ENCODE measurements around the gene CEPT1. TPM values are rescaled to one million over a fixed set of nuclear protein-coding genes. Genes with fewer than 3 reads are reported as not detected.
A peak's percentile ranks its signal among the peaks of the same experiment; 100 is the strongest.

CEPT1 gene
- total RNA-seq, 1 donor from 2014 or later: 127 TPM

DNA sequence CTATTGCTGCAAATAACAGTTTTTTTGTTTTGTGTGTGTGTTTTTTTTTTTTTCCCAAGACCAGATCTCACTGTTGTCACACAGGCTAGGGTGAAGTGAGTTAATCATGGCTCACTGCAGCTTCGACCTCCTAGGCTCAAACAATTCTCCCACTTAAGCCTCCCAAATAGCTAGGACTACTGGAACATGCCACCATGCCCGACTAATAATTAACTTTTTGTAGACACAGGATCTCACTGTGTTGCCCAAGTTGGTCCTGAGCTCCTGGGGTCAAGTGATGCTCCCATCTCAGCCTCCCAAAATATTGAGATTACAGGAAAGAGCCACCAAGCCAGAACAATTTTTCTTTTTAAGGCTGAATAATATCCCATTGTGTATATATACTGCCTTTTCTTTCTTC lies 35.0 kb upstream of the CEPT1 start:
- peaks cover 4% of the 10 kb centered on the region for H3K27me3 Mint-ChIP-seq (ENCODE audit: unreplicated experiment)
- H3K9me3 Mint-ChIP-seq (ENCODE audit: unreplicated experiment): peaks cover 6% of the 10 kb centered on the region
- peaks cover 39% of the 10 kb centered on the region for H3K36me3 Mint-ChIP-seq (ENCODE audit: low read depth, unreplicated experiment)
- DNase-seq (ENCODE audit: low spot score): no peak
- TF ChIP-seq, protein P1, sequence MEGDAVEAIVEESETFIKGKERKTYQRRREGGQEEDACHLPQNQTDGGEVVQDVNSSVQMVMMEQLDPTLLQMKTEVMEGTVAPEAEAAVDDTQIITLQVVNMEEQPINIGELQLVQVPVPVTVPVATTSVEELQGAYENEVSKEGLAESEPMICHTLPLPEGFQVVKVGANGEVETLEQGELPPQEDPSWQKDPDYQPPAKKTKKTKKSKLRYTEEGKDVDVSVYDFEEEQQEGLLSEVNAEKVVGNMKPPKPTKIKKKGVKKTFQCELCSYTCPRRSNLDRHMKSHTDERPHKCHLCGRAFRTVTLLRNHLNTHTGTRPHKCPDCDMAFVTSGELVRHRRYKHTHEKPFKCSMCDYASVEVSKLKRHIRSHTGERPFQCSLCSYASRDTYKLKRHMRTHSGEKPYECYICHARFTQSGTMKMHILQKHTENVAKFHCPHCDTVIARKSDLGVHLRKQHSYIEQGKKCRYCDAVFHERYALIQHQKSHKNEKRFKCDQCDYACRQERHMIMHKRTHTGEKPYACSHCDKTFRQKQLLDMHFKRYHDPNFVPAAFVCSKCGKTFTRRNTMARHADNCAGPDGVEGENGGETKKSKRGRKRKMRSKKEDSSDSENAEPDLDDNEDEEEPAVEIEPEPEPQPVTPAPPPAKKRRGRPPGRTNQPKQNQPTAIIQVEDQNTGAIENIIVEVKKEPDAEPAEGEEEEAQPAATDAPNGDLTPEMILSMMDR (IDR thresholded peaks at IDR 0.05; ENCODE audit: unreplicated experiment): no peak
- H3K4me3 Mint-ChIP-seq (ENCODE audit: unreplicated experiment): no peak overlapping the region
- no peaks in the 10 kb centered on the region for H3K4me1 Mint-ChIP-seq (ENCODE audit: unreplicated experiment)
- H3K27ac Mint-ChIP-seq (ENCODE audit: unreplicated experiment): no peak overlapping the region

DNA sequence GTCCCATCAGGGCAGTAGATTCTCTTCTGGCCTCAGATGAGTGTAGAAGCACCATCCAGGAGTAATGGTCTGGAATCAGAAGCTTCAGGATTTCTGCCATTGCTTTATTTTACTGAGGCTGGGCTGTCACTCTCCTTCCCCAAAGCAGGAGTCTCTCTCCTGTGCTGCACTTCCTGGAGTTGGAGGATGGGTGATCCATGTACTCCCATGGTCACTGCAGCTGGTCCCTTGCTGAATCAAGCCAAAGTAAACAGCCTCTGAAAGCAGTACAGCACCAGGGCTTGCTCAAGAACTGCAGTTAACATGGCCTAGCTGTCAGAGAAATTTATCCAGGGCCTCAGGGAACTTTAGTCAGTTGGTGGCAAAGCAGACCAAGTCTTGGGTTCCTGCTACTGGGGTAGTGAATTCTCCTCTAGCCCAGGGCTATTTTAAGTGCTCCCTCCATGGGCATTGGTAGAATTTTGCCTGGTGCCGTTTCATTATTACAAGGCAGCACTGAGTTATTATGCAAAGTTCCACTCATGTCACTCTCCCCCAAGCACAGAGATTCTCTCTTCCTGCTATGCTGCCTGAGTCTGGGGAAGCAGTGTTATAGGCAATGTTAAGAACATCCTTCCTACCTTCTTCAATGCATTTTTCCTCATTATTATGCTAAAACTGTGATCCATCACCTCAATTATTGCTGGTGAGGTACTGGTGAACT lies 29.7 kb upstream of the CEPT1 start:
- Mint-ChIP-seq H3K36me3 (ENCODE audit: low read depth, unreplicated experiment) (peaks cover 14% of the 10 kb centered on the region), H3K27ac (ENCODE audit: unreplicated experiment) (no peak overlapping the region), H3K4me3 (ENCODE audit: unreplicated experiment) (peak overlapping the region; percentile 51), H3K4me1 (ENCODE audit: unreplicated experiment) (no peaks in the 10 kb centered on the region), H3K27me3 (ENCODE audit: unreplicated experiment) (no peaks in the 10 kb centered on the region), H3K9me3 (ENCODE audit: unreplicated experiment) (no peaks in the 10 kb centered on the region)
- no peak for DNase-seq (ENCODE audit: low spot score)
- TF ChIP-seq, protein P1 (IDR thresholded peaks at IDR 0.05; ENCODE audit: unreplicated experiment): no peak

DNA sequence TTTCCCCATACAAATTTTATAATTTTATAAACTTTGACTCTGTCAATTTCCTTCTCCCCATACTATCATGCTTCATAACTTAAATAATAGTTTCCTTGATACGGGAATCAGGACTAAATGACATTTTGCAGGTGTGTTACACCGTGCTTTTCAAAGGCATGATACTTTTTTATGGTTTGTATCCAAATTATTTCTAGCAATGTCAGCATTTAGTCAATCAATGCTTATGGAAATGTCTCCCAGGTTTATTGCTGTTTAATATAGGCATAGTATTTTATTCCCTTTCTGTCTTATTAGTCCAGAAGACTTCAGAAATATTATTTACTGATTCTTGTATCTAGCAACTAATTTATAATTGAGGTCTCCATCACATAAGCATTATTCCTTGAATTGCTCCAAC lies 23.5 kb upstream of the CEPT1 start:
- no peaks in the 10 kb centered on the region for H3K27me3 Mint-ChIP-seq (ENCODE audit: unreplicated experiment)
- no peak overlapping the region for H3K27ac Mint-ChIP-seq (ENCODE audit: unreplicated experiment)
- no peaks in the 10 kb centered on the region for H3K4me1 Mint-ChIP-seq (ENCODE audit: unreplicated experiment)
- no peak overlapping the region for H3K4me3 Mint-ChIP-seq (ENCODE audit: unreplicated experiment)
- TF ChIP-seq, protein P1 (IDR thresholded peaks at IDR 0.05; ENCODE audit: unreplicated experiment): no peak
- no peaks in the 10 kb centered on the region for H3K9me3 Mint-ChIP-seq (ENCODE audit: unreplicated experiment)
- H3K36me3 Mint-ChIP-seq (ENCODE audit: low read depth, unreplicated experiment): peaks cover 18% of the 10 kb centered on the region
- DNase-seq (ENCODE audit: low spot score): no peak

DNA sequence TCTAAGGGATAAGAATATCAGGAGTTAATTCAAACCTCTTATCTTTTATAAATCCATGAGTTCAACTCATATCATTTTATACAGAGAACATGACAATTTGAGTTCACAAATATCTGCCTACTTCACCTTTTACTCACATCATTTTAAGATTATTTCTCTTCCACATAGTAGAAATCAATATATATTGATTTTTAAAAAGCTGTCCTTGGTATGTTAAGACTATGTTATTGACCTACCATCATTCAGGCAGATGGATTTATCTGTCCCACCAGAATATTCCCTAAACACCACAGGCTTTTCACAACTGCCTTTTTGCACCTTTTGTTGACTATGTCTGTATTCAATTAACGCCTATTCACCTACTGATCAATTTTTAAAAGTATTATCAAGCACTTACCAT lies 13.7 kb upstream of the CEPT1 start:
- H3K27me3 Mint-ChIP-seq (ENCODE audit: unreplicated experiment): no peaks in the 10 kb centered on the region

More for the DNA sequence above, 13.7 kb upstream of the CEPT1 start:
- Mint-ChIP-seq H3K4me3 (ENCODE audit: unreplicated experiment) (peak overlapping the region; percentile 38), H3K36me3 (ENCODE audit: low read depth, unreplicated experiment) (peaks cover 37% of the 10 kb centered on the region), H3K9me3 (ENCODE audit: unreplicated experiment) (no peaks in the 10 kb centered on the region), H3K27ac (ENCODE audit: unreplicated experiment) (no peak overlapping the region), H3K4me1 (ENCODE audit: unreplicated experiment) (peaks cover 23% of the 10 kb centered on the region)
- TF ChIP-seq, protein P1 (IDR thresholded peaks at IDR 0.05; ENCODE audit: unreplicated experiment): no peak
- no peak for DNase-seq (ENCODE audit: low spot score)
